Pancreas (tissue), 10 donors: ENCODE measurements around the gene IGFN1. TPM values are rescaled to one million over a fixed set of nuclear protein-coding genes. Genes with fewer than 3 reads are reported as not detected.

Experiments used
- ATAC-seq, 4 donors: fragments of 200-7000 bp; cut with Tn5 transposase; one replicate each; pipeline versions ENCODE4 v1.8.0 to v1.9.1; 2020; ENCODE audit warnings: mild to moderate bottlenecking in 4 of 4, moderate library complexity in 4 of 4
- DNase-seq, 6 donors: peaks; one replicate each; pipeline ENCODE4 v3.0.0-alpha.2; 2020
- FAIRE-seq: peaks from 2 replicates; lab custom pipeline; 2012; peaks lifted over from hg19 to GRCh38; lab: Jason Lieb, UNC
- H3K27ac ChIP-seq, 4 donors: fragments of 200-600 bp; sonication (generic); 1 replicate in 3 of 4; 2 replicates in 1 of 4; pipeline versions ENCODE4 v1.5.0 to v1.8.0; 2020
- H3K27me3 ChIP-seq, 4 donors: fragments of 200-600 bp; one replicate each; pipeline ENCODE4 v1.8.0; 2021
- H3K36me3 ChIP-seq, 3 donors: fragments of 200-600 bp; sonication (generic) in 1 of 3; one replicate each; pipeline versions ENCODE4 v1.5.0 to v1.8.0; 2020 to 2021
- H3K4me1 ChIP-seq, 3 donors: fragments of 200-600 bp; one replicate each; pipeline ENCODE4 v1.8.0; 2021
- H3K4me3 ChIP-seq, 4 donors: fragments of 200-600 bp; sonication (generic) in 2 of 4; one replicate each; pipeline versions ENCODE4 v1.5.0 to v1.8.0; 2020 to 2021
- H3K9me3 ChIP-seq, 4 donors: fragments of 200-600 bp; one replicate each; pipeline ENCODE4 v1.8.0; 2021
- WGBS, 2 donors: extraction: QIAGEN DNeasy Blood & Tissue Kit; methylation state at CpG; one replicate each; pipeline ENCODE4 v1.1.7; 2013; 5-methylcytosine and 5-hydroxymethylcytosine counted together
- intact Hi-C, 3 donors: fragments of 100-400 bp; cut with DNase I; formaldehyde crosslinking; loops; one replicate each; pipeline versions ENCODE4 v1.11.1 to v1.14.2; 2022
- polyA plus RNA-seq, 2 donors: library from polyadenylated mRNA; stranded (reverse); fragments of 200-250 nt; gene quantifications; one replicate each; pipeline ENCODE4 v1.2.3, GENCODE V29; 2013
- total RNA-seq, 6 donors: library from RNA; stranded (reverse); fragmentation: NEBNext Ultra II Directional in 4 of 6; extraction: Animal tissue kit (Norgen Biotek cat#: 25700) in 4 of 6; gene quantifications; one replicate each; pipeline versions ENCODE4 v1.2.1 to v1.2.4, GENCODE V29; 2021 to 2023
- TF ChIP-seq, protein P1 (sequence below), 4 donors: fragments of 200-600 bp; sonication (generic) in 3 of 4; IDR thresholded peaks; one replicate each; pipeline versions ENCODE4 v1.5.0 to v1.8.0; 2021; ENCODE audit warnings: antibody characterized with exemption in 4 of 4
- donor health status: healthy with polysubstance abuse.
- donor health status: DM: no; HTN: no; CAD: no; lungs with moderate emphysema.
- donor health status: DM: no; HTN: no; CAD: no.
- donor health status: control.
- donor health status: control.
- donor health status: Bipolar disorder and iron deficiency.
- donor health status: DM: yes; HTN: yes; CAD: no.
- donor health status: DM: no; HTN: no; CAD: no.
- donor health status: DM: no; HTN: no; CAD: no.
- donor health status: DM: yes; HTN: yes; CAD: no.

Gene IGFN1
- total and polyA plus RNA-seq, 8 donors: 4.1 to 48.4 (median 14.6) TPM

DNA sequence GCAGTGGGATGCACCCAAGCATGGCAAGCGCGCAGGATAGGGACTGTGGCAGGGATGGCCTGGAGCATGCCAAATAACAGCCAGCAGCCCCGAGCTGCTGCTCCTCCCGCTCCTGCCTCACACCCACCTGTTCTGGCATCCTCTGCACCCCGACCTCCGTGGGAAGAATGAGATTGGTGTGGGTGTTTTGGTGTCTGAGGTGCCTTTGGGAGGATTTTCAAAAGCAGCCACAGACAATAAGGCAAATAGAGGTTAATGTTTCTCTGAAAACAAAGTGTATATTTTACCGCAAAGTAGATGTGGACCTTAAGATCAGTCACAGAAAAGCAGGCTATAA is 35.5 kb downstream of the IGFN1 start:
- Histone ChIP-seq H3K36me3 (no peaks in the 10 kb centered on the region), H3K4me1 (no peaks in the 10 kb centered on the region), H3K27me3 (no peaks in the 10 kb centered on the region), H3K27ac (no peak overlapping the region), H3K4me3 (no peak overlapping the region), H3K9me3 (no peaks in the 10 kb centered on the region)
- peak in 1 of 6 donors; percentile 8 for DNase-seq
- no peak for ATAC-seq
- 71% methylated on average over 7 of the region's 7 CpGs for WGBS, 2 donors
- no peak for FAIRE-seq
- intact Hi-C loops: loop anchor here in 1 of 3 donors (10.0 kb wide), 2 partner anchors 141 to 251 kb away; no protein-coding TSS in a partner anchor
- TF ChIP-seq, protein P1, sequence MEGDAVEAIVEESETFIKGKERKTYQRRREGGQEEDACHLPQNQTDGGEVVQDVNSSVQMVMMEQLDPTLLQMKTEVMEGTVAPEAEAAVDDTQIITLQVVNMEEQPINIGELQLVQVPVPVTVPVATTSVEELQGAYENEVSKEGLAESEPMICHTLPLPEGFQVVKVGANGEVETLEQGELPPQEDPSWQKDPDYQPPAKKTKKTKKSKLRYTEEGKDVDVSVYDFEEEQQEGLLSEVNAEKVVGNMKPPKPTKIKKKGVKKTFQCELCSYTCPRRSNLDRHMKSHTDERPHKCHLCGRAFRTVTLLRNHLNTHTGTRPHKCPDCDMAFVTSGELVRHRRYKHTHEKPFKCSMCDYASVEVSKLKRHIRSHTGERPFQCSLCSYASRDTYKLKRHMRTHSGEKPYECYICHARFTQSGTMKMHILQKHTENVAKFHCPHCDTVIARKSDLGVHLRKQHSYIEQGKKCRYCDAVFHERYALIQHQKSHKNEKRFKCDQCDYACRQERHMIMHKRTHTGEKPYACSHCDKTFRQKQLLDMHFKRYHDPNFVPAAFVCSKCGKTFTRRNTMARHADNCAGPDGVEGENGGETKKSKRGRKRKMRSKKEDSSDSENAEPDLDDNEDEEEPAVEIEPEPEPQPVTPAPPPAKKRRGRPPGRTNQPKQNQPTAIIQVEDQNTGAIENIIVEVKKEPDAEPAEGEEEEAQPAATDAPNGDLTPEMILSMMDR (IDR thresholded peaks at IDR 0.05): no peak

DNA sequence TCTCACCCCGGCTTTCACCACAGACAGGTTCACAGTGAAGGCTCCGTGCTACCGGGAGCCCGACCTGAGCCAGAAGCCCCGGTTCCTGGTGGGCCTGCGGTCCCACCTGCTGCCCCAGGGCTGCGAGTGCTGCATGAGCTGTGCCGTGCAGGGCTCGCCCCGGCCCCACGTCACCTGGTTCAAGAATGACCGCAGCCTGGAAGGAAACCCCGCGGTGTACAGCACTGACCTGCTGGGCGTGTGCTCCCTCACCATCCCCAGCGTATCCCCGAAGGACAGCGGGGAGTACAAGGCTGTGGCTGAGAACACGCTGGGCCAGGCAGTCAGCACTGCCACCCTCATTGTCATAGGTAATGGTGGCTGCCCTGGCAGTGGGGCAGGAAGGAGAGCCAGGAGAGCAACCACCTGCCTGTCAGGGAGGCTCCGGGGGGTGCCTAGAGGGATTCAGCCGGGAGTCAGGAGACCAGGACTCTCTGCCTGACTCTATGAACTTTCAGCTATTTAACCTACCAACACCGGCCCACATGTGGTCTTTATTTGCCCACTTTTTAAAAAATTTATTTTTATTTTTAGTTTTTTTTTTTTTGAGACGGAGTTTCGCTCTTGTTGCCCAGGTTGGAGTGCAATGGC is 36.4 kb downstream of the IGFN1 start:
- FAIRE-seq (no peak), ATAC-seq (no peak), DNase-seq (no peak)
- no peak overlapping the region for H3K27ac ChIP-seq
- intact Hi-C loops: loop anchor here in 1 of 3 donors (10.0 kb wide), 2 partner anchors 142 to 252 kb away; no protein-coding TSS in a partner anchor
- TF ChIP-seq, protein P1 (IDR thresholded peaks at IDR 0.05): no peak
- H3K4me3 ChIP-seq: no peak overlapping the region
- no peaks in the 10 kb centered on the region for H3K27me3 ChIP-seq
- H3K4me1 ChIP-seq: no peaks in the 10 kb centered on the region
- 90 to 91% methylated on average over 24 of the region's 24 CpGs for WGBS, 2 donors
- no peaks in the 10 kb centered on the region for H3K9me3 ChIP-seq
- no peaks in the 10 kb centered on the region for H3K36me3 ChIP-seq

DNA sequence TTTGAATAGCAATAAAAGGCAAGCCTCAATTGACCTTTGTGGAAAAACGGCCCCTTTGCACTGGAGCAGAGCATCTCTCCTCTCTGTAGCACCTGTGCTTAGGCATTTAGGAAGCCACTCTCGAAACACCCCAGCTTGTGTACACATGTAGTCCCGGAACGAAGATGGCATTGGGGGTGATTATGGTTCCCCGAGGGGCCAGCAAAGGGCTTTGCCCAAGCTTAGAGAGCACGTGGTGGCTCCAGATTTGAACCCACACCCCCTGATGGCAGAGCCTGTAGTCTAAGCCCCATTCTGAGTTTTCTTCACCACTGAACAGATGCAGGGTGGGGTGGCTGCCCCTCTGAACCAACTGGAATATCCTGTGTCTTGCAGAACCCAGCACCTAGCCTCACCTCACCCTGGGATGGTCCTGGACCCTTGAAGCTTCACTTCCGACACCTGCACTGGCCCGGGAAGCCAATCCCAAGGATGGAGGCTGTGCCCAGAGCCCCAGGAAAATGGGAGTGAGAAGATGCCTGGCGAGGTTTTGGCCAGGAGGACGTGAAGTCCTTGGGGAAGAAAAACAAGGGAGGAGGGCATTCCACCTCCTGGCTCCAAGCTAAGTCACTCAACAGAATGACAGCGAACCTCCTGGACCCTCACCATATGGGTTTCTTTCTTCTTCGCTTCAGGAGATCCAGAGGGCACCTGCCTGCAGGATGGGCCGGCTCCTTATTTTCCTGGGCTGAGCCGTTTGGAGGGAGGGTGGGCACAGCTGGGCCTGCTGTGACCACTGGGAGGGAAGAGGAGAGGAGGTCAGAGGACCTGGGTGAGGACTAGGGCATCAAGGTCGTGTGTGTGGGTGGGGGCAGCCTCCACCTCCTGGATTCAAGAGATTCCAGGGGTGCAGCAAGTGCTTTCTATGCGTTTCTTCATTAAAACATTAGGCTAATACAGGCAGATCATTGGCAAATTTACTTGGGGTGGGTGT is 37.7 kb downstream of the IGFN1 start:
- no peak overlapping the region for H3K4me3 ChIP-seq
- DNase-seq (no peak), ATAC-seq (no peak), FAIRE-seq (no peak)
- intact Hi-C loops: loop anchor here in 1 of 3 donors (10.0 kb wide), 2 partner anchors 143 to 253 kb away; no protein-coding TSS in a partner anchor
- H3K9me3 ChIP-seq: no peaks in the 10 kb centered on the region
- no peaks in the 10 kb centered on the region for H3K36me3 ChIP-seq
- WGBS, 2 donors: 79 to 85% methylated on average over 16 of the region's 16 CpGs
- H3K4me1 ChIP-seq: no peaks in the 10 kb centered on the region
- no peak overlapping the region for H3K27ac ChIP-seq
- no peaks in the 10 kb centered on the region for H3K27me3 ChIP-seq
- TF ChIP-seq, protein P1 (IDR thresholded peaks at IDR 0.05): no peak

DNA sequence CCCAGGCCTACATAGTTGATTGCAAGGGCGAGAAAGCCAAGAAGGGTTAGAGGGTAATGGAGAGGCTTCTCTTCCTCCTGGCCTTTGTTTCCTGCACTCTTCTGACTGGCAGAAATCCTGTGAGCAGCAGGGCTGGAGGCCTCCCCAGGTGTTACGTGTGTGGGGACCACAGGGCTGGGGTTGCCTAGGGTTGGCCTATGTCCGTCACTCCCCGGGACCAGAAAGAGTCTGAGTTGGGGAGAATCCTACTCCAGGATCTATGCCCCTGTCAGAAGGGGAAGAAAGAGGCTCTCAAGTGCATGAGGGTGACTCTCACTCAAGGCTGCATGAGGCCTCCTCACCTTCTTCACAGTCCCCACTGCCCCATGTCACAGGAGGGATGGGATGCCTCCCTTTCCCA is 38.5 kb downstream of the IGFN1 start:
- H3K9me3 ChIP-seq: no peaks in the 10 kb centered on the region
- no peaks in the 10 kb centered on the region for H3K27me3 ChIP-seq
- no peak overlapping the region for H3K27ac ChIP-seq
- DNase-seq (no peak), FAIRE-seq (no peak), ATAC-seq (no peak)
- TF ChIP-seq, protein P1 (IDR thresholded peaks at IDR 0.05): no peak
- intact Hi-C loops: loop anchor here in 1 of 3 donors (10.0 kb wide), 2 partner anchors 144 to 254 kb away; no protein-coding TSS in a partner anchor
- no peaks in the 10 kb centered on the region for H3K4me1 ChIP-seq
- no peaks in the 10 kb centered on the region for H3K36me3 ChIP-seq
- no peak overlapping the region for H3K4me3 ChIP-seq
- 81 to 96% methylated on average over 4 of the region's 4 CpGs for WGBS, 2 donors
